Fibroblast of lung (primary cell): Measurements from ENCODE around the gene HACL1.

Experiments
- CTCF ChIP-seq, 2 donors: IDR thresholded peaks in 1 of 2; conservative IDR thresholded peaks in 1 of 2; 1 replicate in 1 of 2; 2 replicates in 1 of 2; pipeline ENCODE4 v1.5.1; 2011 to 2012; ENCODE audit warnings: low read length in 2 of 2, control low read depth in 1 of 2, inconsistent platforms in 1 of 2, low read depth in 1 of 2, mild to moderate bottlenecking in 1 of 2
- EZH2 ChIP-seq: IDR thresholded peaks from 2 replicates; pipeline ENCODE4 v1.5.1; 2012; ENCODE audit warnings: low read length, control low read depth, mild to moderate bottlenecking; ENCODE audit errors: missing control alignments

- TF ChIP-seq CTCF (conservative IDR thresholded peaks at IDR 0.05 in 1 of 2, IDR thresholded peaks at IDR 0.05 in 1 of 2; ENCODE audit: low read depth in 1 of 2, low read length in 2 of 2): no peak
- TF ChIP-seq EZH2: no peak
Observed at GRCh38 chr3:15553749-15554148, 47.6 kb downstream of the HACL1 start.
